CD1c-positive myeloid dendritic cell (primary cell): ENCODE data around the gene FNTB.
"Not testable (repeated sequence)": the region's sequence is repeated elsewhere in the genome, so short reads cannot be mapped to it uniquely, and the experiment has no call there.

Experiments
- DNase-seq: peaks from one replicate; pipeline ENCODE4 v3.0.0-alpha.2; 2016; ENCODE audit errors: extremely low spot score

The FNTB gene

GRCh38 chr14:65084554-65085505 is 98.1 kb downstream of the FNTB start:
- DNase-seq, result no peak

- DNase-seq, result not testable (repeated sequence)
These were observed 100.0 kb downstream of the FNTB start for GRCh38 chr14:65086686-65087085.

- DNase-seq, result not testable (repeated sequence)
These were observed 101.1 kb downstream of the FNTB start for GRCh38 chr14:65087835-65088234.

GRCh38 chr14:65092349-65092748 is 105.7 kb downstream of the FNTB start:
- DNase-seq, result no peak

GRCh38 chr14:65095633-65096205 is 109.0 kb downstream of the FNTB start:
- no peak for DNase-seq

GRCh38 chr14:65096323-65097089 is 109.8 kb downstream of the FNTB start:
- DNase-seq, result no peak

GRCh38 chr14:65098586-65098985 is 111.9 kb downstream of the FNTB start:
- peak; percentile 74 for DNase-seq

- peak; percentile 13 for DNase-seq
These were observed 114.3 kb downstream of the FNTB start for GRCh38 chr14:65100922-65101541.

GRCh38 chr14:65101631-65102440 is 115.1 kb downstream of the FNTB start:
- DNase-seq, result peak; percentile 20

GRCh38 chr14:65102441-65103149 is 115.9 kb downstream of the FNTB start, which contains the start of gene MAX:
Gene MAX, minus strand, starts transcription at chr14:65102517. Its CDS starts 178 bp downstream, at chr14:65102339.
- peak; percentile 99 for DNase-seq

GRCh38 chr14:65103150-65103760 is 116.6 kb downstream of the FNTB start:
- no peak for DNase-seq

GRCh38 chr14:65104791-65105190 is 118.1 kb downstream of the FNTB start:
- DNase-seq, result no peak

GRCh38 chr14:65106316-65106715 is 119.6 kb downstream of the FNTB start:
- no peak for DNase-seq

GRCh38 chr14:65106736-65107135 is 120.0 kb downstream of the FNTB start:
- DNase-seq, result no peak

- DNase-seq, result no peak
These were observed 120.5 kb downstream of the FNTB start for GRCh38 chr14:65107200-65107599.

GRCh38 chr14:65109357-65109756 is 122.7 kb downstream of the FNTB start:
- DNase-seq, result no peak

GRCh38 chr14:65110525-65110924 is 123.8 kb downstream of the FNTB start:
- no peak for DNase-seq
